ENCODE results near the gene ZNF714.
"Not testable (repeated sequence)": the region's sequence is repeated elsewhere in the genome, so short reads cannot be mapped to it uniquely, and the experiment has no call there.

ZNF714 gene

GRCh38 chr19:21133633-21134032 lies 51.6 kb downstream of the ZNF714 start:
- DNase-seq, result no peak

- no peak for DNase-seq
These were observed 52.9 kb downstream of the ZNF714 start for GRCh38 chr19:21134934-21135366.

- no peak for DNase-seq
These were observed 53.4 kb downstream of the ZNF714 start for GRCh38 chr19:21135433-21135832.

DNA sequence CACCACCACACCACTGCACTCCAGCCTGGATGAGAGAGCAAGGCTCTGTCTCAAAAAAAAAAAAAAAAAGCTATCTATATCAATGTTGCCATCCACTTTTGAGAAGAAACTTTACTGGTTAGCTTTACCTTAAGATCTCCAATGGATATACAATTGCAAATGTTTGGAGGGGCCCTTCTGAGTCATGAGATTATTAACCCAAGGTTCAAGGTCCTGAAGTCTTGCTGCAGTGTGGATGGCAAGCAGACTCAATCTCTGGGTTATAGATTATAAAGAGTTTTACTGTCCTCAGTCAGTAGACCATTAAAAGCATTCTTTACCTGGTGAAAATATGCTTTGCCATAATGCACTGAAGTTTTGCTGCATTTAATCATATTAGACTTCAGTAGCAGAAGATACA lies 56.1 kb downstream of the ZNF714 start:
- no peak for DNase-seq

GRCh38 chr19:21141006-21141405 lies 59.0 kb downstream of the ZNF714 start:
- DNase-seq, result not testable (repeated sequence)

DNA sequence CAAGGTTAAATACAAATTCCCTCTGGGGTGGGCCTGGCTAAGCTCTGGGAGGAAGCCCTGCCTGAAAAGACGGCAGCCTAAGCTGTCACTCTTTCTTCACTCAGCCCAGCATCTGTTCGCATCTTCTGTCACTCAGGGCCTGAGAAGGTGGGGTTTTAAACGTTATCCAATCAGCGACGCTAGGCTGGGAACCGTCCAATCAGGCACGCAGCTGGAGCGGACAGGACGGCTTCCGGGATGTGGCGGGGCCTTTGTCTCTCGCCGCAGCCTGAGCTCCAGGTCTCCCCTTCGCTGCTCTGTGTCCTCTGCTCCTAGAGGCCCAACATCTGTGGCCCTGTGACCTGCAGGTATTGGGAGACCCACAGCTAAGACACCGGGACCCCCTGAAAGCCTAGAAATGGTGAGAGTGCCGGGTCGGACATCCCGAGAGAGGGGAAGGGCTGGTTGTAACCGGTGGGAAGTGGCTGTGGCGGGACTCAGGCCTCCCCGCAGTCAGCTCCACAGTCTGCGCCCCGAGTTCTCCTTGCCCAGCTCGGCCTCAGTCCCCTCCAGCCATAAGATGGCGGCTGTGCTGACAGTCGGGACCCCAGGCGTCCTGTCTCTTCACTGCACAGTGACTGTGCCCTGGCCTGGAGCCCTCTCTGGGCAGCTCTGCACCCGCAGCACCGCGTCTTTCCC lies 59.9 kb downstream of the ZNF714 start, which contains the start of gene ZNF431:
ZNF431 (plus strand) TSS at position 254 of the 678 bp plus-strand sequence; CDS start at position 398, 144 bp downstream.
- peak; percentile 48 to 71 for DNase-seq

DNA sequence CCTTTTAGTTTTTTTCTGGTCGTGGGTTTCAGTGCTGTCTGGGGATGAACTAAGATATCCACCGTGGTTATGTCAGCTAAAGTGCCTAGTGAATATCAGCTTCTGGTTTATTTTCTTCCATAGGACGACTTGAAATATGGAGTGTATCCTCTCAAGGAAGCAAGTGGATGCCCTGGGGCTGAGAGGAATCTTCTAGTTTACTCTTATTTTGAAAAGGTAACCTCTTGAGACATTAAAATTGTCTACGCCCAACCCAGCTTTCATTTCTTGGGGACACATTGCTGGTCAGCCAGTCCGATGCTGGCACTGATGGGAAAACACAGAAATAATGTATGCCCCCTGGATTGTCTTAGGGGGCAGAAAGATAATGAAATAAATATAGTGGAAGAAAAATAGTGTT lies 61.4 kb downstream of the ZNF714 start:
- DNase-seq, result no peak

- no peak for DNase-seq
These were observed 61.9 kb downstream of the ZNF714 start for GRCh38 chr19:21143854-21144253.

GRCh38 chr19:21147540-21147939 lies 65.5 kb downstream of the ZNF714 start:
- no peak for DNase-seq

DNA sequence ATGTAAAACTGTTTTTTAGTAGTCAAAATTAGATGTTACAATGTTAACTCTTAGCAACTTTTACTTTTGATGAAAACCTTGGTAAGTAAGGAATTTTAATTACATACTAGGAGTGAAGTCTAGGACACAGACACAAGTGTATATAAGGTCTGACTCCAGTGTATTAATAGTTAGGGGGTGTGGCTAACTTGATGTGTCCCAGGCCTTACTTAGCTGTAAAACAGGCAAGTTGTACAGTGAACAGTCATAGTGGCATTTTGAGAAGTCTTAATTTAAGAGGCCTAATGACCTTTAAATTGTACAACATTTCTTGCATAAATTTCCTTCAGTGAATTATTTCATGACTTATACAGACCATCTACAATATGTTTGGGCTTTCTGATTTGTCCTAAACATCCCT lies 66.7 kb downstream of the ZNF714 start:
- DNase-seq, result no peak

DNA sequence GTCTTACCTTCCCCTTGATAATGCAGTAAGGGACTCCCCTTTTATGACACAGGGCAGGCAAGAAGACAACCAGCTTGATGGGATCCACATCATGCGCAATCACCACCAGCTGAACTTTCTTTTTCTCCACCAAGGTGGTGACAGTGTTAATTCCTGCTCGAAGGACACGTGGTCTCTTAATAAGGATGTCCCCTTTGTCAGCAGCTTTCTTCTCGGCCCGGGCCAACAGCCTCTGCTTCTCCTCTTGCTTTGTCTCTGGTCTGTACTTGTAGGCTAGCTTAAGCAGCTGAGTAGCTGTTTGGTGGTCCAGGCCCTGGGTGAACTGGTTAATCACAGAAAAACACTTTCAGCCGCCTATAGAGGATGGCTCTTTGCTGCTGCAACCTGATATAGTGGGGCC lies 67.9 kb downstream of the ZNF714 start:
- DNase-seq, result no peak

- no peak for DNase-seq
These were observed 69.5 kb downstream of the ZNF714 start for GRCh38 chr19:21151460-21151859.

DNA sequence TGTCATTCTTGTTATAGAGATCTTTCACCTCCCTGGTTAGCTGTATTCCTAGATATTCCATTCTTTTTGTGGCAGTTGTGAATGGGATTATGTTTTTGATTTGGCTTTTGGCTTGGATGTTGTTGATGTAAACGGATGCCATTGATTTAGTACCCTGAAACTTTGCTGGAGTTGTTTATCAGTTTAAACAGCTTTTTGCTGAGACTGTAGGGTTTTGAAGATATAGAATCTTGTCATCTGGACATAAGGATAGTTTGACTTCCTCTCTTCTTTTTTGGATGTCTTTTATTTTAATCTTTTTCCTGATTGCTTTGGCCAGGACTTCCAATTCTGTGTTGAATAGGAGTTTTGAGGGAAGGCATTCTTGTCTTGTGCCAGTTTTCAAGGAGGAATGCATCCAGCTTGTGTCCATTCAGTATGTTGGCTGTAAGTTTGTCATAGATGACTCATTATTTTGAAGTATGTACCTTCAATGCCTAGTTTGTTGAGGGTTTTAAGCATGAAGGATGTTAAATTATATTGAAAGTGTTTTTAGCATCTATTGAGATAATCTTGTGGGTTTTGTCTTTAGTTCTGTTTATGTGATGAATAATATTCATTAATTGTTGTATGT lies 76.6 kb downstream of the ZNF714 start:
- no peak for DNase-seq

GRCh38 chr19:21164541-21164940 lies 82.5 kb downstream of the ZNF714 start:
- no peak for DNase-seq

- no peak for DNase-seq
These were observed 84.4 kb downstream of the ZNF714 start for GRCh38 chr19:21166436-21166835.

Measured in NCI-H187 (cell line).